ENCODE data around the gene RHOG.

RHOG gene

DNA sequence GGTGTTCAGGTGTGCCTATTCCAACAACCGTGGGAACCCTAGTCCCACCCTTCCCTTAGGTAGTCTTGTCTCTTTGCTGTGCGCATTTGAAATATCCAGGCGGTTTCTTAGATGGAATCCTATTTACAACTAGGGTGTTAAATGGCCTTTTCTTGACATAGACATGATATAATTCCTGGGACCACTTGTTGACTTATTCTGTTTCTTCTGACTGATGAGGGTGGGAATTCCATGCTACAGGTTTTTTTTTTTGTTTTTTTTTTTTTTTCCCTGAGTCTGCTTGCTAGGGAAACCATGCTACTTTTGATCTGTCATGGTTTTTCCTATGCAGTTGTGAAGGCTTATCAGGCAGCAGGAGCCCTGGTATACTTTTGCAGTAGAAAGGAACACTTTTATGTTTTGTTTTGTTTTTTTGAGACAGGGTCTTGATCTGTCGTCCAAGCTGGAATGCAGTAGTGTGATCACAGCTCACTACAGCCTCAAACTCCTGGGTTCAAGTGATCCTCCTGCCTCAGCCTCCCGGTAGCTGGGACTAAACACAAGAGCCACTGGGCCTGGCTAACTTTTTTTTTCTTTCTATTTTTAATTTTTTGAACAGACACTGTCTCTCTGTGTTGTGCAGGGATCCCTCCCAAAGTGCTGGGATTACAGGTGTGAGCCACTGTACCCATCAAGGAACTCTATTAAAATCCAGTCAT is 16.2 kb upstream of the RHOG start:
- Histone ChIP-seq H3K4me1 (ENCODE audit: low read length) (peaks cover 63% of the 10 kb centered on the region), H3K9me2 (replicated peaks; ENCODE audit: insufficient read depth, low read length) (no peaks in the 10 kb centered on the region), H3F3A (ENCODE audit: insufficient read depth, low read length) (peaks cover 66% of the 10 kb centered on the region), H3K27me3 (replicated peaks; ENCODE audit: insufficient read depth, low read length) (no peaks in the 10 kb centered on the region), H3K4me2 (ENCODE audit: low read depth, low read length) (peak overlapping the region; percentile 88), H3K79me2 (ENCODE audit: low read length) (peaks cover 65% of the 10 kb centered on the region), H2AFZ (ENCODE audit: low read length) (no peak overlapping the region), H3K36me3 (replicated peaks; ENCODE audit: insufficient read depth, low read length) (no peaks in the 10 kb centered on the region), H3K9ac (ENCODE audit: low read length) (peak overlapping the region; percentile 65; the same call in 1 of the 2 replicates), H3K9me3 (replicated peaks; ENCODE audit: insufficient read depth, low read length) (no peaks in the 10 kb centered on the region), H3K27ac (ENCODE audit: low read length) (peak overlapping the region; percentile 79; the same call in 1 of the 2 replicates), H4K20me1 (ENCODE audit: insufficient read depth, low read length) (no peaks in the 10 kb centered on the region), H3K4me3 (ENCODE audit: low read length) (peak overlapping the region; percentile 75)
- TF ChIP-seq, protein P1, sequence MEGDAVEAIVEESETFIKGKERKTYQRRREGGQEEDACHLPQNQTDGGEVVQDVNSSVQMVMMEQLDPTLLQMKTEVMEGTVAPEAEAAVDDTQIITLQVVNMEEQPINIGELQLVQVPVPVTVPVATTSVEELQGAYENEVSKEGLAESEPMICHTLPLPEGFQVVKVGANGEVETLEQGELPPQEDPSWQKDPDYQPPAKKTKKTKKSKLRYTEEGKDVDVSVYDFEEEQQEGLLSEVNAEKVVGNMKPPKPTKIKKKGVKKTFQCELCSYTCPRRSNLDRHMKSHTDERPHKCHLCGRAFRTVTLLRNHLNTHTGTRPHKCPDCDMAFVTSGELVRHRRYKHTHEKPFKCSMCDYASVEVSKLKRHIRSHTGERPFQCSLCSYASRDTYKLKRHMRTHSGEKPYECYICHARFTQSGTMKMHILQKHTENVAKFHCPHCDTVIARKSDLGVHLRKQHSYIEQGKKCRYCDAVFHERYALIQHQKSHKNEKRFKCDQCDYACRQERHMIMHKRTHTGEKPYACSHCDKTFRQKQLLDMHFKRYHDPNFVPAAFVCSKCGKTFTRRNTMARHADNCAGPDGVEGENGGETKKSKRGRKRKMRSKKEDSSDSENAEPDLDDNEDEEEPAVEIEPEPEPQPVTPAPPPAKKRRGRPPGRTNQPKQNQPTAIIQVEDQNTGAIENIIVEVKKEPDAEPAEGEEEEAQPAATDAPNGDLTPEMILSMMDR (IDR thresholded peaks at IDR 0.05; ENCODE audit: low read length), result no peak
- no peak for TF ChIP-seq EZH2phosphoT487 (IDR thresholded peaks at IDR 0.05; ENCODE audit: low read length)
- TF ChIP-seq EZH2 (optimal IDR thresholded peaks at IDR 0.05; ENCODE audit: low read depth, low read length), result no peak
- no peak for DNase-seq

DNA sequence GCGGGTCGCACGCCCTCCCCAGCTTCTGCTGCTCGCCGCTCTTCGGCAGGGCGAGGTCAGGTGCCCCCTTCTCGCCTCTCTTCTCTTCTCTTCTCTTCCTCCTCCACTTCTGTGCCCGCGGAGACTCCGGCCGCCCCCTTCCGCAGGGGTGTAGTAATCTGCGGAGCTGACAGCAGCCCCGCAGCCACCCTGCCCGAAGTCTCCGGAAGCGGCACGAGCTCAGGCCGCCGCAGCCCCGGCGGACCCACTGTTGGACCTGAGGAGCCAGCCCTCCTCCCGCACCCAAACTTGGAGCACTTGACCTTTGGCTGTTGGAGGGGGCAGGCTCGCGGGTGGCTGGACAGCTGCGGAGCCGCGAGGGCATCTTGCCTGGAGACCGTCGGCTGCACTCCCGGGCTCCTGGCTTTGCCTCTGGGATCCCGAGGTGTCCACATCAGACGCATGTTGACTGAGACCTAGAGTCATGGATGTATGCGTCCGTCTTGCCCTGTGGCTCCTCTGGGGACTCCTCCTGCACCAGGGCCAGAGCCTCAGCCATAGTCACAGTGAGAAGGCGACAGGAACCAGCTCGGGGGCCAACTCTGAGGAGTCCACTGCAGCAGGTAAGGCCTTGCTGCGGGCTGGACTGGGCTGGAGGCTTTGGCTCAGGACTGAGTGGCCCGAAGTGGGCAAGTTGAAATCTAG is 15.2 kb upstream of the RHOG start:
- Histone ChIP-seq H3K27ac (ENCODE audit: low read length) (peak overlapping the region; percentile 42; the same call in 1 of the 2 replicates), H3K4me1 (ENCODE audit: low read length) (peaks cover 55% of the 10 kb centered on the region), H3F3A (ENCODE audit: insufficient read depth, low read length) (peaks cover 65% of the 10 kb centered on the region), H4K20me1 (ENCODE audit: insufficient read depth, low read length) (no peaks in the 10 kb centered on the region), H3K4me3 (ENCODE audit: low read length) (peak overlapping the region; percentile 75), H3K36me3 (replicated peaks; ENCODE audit: insufficient read depth, low read length) (no peaks in the 10 kb centered on the region), H2AFZ (ENCODE audit: low read length) (peak overlapping the region; percentile 39), H3K9me2 (replicated peaks; ENCODE audit: insufficient read depth, low read length) (no peaks in the 10 kb centered on the region), H3K9ac (ENCODE audit: low read length) (peak overlapping the region; percentile 65), H3K9me3 (replicated peaks; ENCODE audit: insufficient read depth, low read length) (no peaks in the 10 kb centered on the region), H3K4me2 (ENCODE audit: low read depth, low read length) (peak overlapping the region; percentile 88), H3K79me2 (ENCODE audit: low read length) (peaks cover 54% of the 10 kb centered on the region), H3K27me3 (replicated peaks; ENCODE audit: insufficient read depth, low read length) (no peaks in the 10 kb centered on the region)
- peak; percentile 51 for DNase-seq
- TF ChIP-seq, protein P1 (IDR thresholded peaks at IDR 0.05; ENCODE audit: low read length), result no peak
- no peak for TF ChIP-seq EZH2phosphoT487 (IDR thresholded peaks at IDR 0.05; ENCODE audit: low read length)
- no peak for TF ChIP-seq EZH2 (optimal IDR thresholded peaks at IDR 0.05; ENCODE audit: low read depth, low read length)

DNA sequence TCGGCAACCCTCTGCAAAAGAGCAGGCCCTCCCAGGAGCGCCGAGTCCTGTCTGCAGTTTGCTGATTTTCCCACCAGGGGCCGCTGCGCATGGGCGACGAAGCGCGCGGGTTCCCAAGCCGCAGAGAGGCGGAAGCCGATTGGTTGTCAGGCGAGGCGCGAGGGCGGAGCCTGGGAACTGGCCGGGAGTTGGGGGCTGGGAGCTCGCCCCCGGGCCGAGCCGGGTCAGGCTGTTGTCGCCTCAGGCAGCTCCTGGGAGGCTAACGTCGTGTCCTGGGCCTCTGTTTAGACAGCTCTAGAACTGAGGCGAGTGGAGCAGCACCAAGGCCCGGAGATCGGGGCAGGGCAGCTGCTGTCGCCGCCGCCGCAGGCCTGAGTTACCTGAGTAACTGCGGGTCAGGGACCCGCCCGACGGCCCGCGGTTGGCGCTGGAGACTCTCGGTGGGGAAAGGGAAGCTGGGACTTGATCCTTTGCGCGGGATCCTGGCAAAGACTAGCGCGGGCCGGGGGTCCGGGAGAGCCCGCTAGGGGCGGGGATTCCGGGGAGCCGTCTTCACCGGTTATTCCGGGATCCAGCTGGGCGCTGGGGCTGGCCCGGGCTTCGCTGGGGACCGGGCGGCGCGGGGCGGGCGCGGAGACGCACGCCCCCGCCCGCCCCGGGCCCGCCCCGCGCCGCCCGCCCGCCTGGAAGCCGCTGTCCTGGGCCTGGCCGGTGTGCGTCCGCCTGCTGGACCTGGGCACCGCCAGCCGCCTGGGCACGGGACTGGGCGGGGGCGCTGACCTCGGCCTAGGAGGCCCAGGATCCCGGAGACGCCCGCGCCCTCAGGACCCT is 14.4 kb upstream of the RHOG start, which contains the start of gene STIM1:
Gene STIM1, plus strand, starts transcription at position 688 of the 831 bp plus-strand sequence. CDS start 607 bp downstream, outside the sequence.
- Histone ChIP-seq H3K79me2 (ENCODE audit: low read length) (peaks cover 47% of the 10 kb centered on the region), H3K9me2 (replicated peaks; ENCODE audit: insufficient read depth, low read length) (no peaks in the 10 kb centered on the region), H3K27me3 (replicated peaks; ENCODE audit: insufficient read depth, low read length) (no peaks in the 10 kb centered on the region), H2AFZ (ENCODE audit: low read length) (peak within 1 kb of the TSS; percentile 77), H3K4me1 (ENCODE audit: low read length) (peaks cover 47% of the 10 kb centered on the region), H3F3A (ENCODE audit: insufficient read depth, low read length) (peaks cover 60% of the 10 kb centered on the region), H3K9ac (ENCODE audit: low read length) (peak within 1 kb of the TSS; percentile 79), H3K4me3 (ENCODE audit: low read length) (peak within 1 kb of the TSS; percentile 84), H3K36me3 (replicated peaks; ENCODE audit: insufficient read depth, low read length) (no peaks in the 10 kb centered on the region), H3K27ac (ENCODE audit: low read length) (peak within 1 kb of the TSS; percentile 97), H3K4me2 (ENCODE audit: low read depth, low read length) (peak within 1 kb of the TSS; percentile 90), H4K20me1 (ENCODE audit: insufficient read depth, low read length) (no peaks in the 10 kb centered on the region), H3K9me3 (replicated peaks; ENCODE audit: insufficient read depth, low read length) (no peaks in the 10 kb centered on the region)
- TF ChIP-seq, protein P1 (IDR thresholded peaks at IDR 0.05; ENCODE audit: low read length), result peak; percentile 92
- TF ChIP-seq EZH2 (optimal IDR thresholded peaks at IDR 0.05; ENCODE audit: low read depth, low read length), result no peak
- DNase-seq, result peak; percentile 96

Measured in MM.1S (cell line).